ENCODE results near the gene MT1F.

The MT1F gene

DNA sequence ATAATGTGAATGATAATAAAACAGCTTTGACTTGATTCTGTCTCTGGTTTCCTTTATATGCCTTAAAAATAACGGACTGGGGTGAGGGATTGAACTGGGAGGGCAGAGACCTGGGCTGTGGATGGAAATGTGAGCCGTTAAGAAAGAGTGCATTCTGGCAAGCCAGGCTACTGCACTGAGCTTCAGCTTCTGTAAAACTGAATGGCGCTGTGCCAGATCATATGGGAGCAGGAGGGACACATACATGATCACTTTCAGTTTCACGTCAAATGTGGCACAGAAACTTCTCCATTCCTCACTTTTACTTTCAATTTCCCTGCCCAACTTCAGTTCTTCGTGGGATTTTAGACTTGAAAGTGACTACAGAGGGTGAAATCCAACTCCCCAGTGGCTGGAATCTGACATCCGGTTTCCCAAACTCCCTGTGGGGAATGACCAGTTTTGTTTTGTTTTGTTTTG is 48.3 kb upstream of the MT1F start:
- no peak for DNase-seq (ENCODE audit: low spot score)
- Histone ChIP-seq H3K79me1 (ENCODE audit: low read depth, low read length) (no peaks in the 10 kb centered on the region), H4K91ac (ENCODE audit: low read depth, low read length, poor library complexity) (no peak overlapping the region), H3K23ac (ENCODE audit: low read depth, low read length, poor library complexity) (no peak overlapping the region), H3K9ac (ENCODE audit: low read depth, low read length, poor library complexity) (no peak overlapping the region), H3K27me3 (ENCODE audit: control insufficient read depth in 3 of 3, insufficient read depth in 3 of 3, low read depth in 1 of 3, low read length in 3 of 3) (peaks cover 6 to 39% (median 31%) of the 10 kb centered on the region in 3 experiments), H3K36me3 (replicated peaks in 1 of 2; ENCODE audit: control insufficient read depth in 2 of 2, insufficient read depth in 2 of 2, low read length in 2 of 2) (no peaks in the 10 kb centered on the region), H3K18ac (ENCODE audit: low read length) (no peak overlapping the region), H3K4me1 (ENCODE audit: control insufficient read depth in 2 of 2, insufficient read depth in 1 of 2, low read depth in 1 of 2, low read length in 2 of 2) (peaks cover 16 to 22% of the 10 kb centered on the region in 2 donors), H3K14ac (ENCODE audit: low read length) (no peak overlapping the region), H2BK12ac (ENCODE audit: low read length) (no peak overlapping the region), H2BK120ac (ENCODE audit: low read depth, low read length) (no peak overlapping the region), H3K9me3 (replicated peaks in 1 of 2; ENCODE audit: control insufficient read depth in 2 of 2, insufficient read depth in 1 of 2, low read depth in 1 of 2, low read length in 2 of 2) (no peaks in the 10 kb centered on the region), H3K4me2 (ENCODE audit: insufficient read depth, low read length, poor library complexity, severe bottlenecking) (no peak overlapping the region), H3K4ac (ENCODE audit: low read length) (no peak overlapping the region), H3K27ac (replicated peaks; ENCODE audit: low read length) (no peak overlapping the region), H2AFZ (ENCODE audit: low read length) (peak overlapping the region; percentile 81), H2AK5ac (ENCODE audit: low read depth, low read length) (no peak overlapping the region), H2BK5ac (ENCODE audit: low read length) (no peak overlapping the region), H4K8ac (ENCODE audit: low read depth, low read length) (no peak overlapping the region), H2BK15ac (ENCODE audit: low read length) (no peak overlapping the region), H3K4me3 (ENCODE audit: low read length in 2 of 2) (peak overlapping the region in 1 of 2 donors; percentile 48)
- no CpG with 5 or more reads among the region's 6 CpGs for WGBS, 2 donors (ENCODE audit: extremely low coverage in 2 of 2, insufficient read length in 2 of 2, insufficient replicate concordance in 1 of 2)

DNA sequence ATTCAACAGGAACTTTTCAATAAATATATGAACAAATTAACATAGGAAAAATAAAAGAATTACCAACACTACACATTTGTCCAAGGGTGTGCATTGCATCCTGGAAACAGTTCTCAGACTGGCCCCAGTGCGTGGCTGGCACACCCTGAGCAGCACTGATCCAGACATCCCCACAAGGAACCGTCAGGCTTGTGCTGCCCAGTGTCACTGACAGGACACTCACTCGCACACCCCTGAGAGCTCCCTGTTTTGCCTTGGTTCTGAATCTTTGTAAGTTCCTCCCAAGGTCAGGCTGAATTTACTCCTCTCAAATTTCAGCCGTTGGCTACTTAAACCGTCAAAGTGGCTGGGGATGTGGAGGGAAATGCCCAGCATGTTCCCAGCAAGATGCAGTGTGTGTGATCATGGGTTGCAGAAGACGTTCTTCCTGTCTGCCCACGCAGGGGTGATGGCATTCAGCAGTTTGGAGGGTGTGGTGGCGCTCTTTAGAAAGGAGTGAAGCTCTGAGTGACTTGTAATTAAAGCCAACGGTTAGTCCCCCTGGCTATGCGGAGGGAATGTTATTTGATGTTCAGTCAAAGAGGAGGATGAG is 47.6 kb upstream of the MT1F start:
- Histone ChIP-seq H3K27me3 (ENCODE audit: control insufficient read depth in 3 of 3, insufficient read depth in 3 of 3, low read depth in 1 of 3, low read length in 3 of 3) (peaks cover 6 to 44% (median 36%) of the 10 kb centered on the region in 3 experiments), H3K79me1 (ENCODE audit: low read depth, low read length) (no peaks in the 10 kb centered on the region), H2AK5ac (ENCODE audit: low read depth, low read length) (no peak overlapping the region), H3K9me3 (replicated peaks in 1 of 2; ENCODE audit: control insufficient read depth in 2 of 2, insufficient read depth in 1 of 2, low read depth in 1 of 2, low read length in 2 of 2) (no peaks in the 10 kb centered on the region), H4K91ac (ENCODE audit: low read depth, low read length, poor library complexity) (no peak overlapping the region), H2BK120ac (ENCODE audit: low read depth, low read length) (no peak overlapping the region), H2BK15ac (ENCODE audit: low read length) (no peak overlapping the region), H2AFZ (ENCODE audit: low read length) (peak overlapping the region; percentile 81), H3K9ac (ENCODE audit: low read depth, low read length, poor library complexity) (peak overlapping the region; percentile 18), H3K4me2 (ENCODE audit: insufficient read depth, low read length, poor library complexity, severe bottlenecking) (no peak overlapping the region), H3K23ac (ENCODE audit: low read depth, low read length, poor library complexity) (peak overlapping the region; percentile 43), H3K4me1 (ENCODE audit: control insufficient read depth in 2 of 2, insufficient read depth in 1 of 2, low read depth in 1 of 2, low read length in 2 of 2) (peaks cover 16 to 22% of the 10 kb centered on the region in 2 donors), H2BK5ac (ENCODE audit: low read length) (no peak overlapping the region), H2BK12ac (ENCODE audit: low read length) (no peak overlapping the region), H3K36me3 (replicated peaks in 1 of 2; ENCODE audit: control insufficient read depth in 2 of 2, insufficient read depth in 2 of 2, low read length in 2 of 2) (no peaks in the 10 kb centered on the region), H3K4ac (ENCODE audit: low read length) (no peak overlapping the region), H3K14ac (ENCODE audit: low read length) (peak overlapping the region; percentile 50), H4K8ac (ENCODE audit: low read depth, low read length) (no peak overlapping the region), H3K27ac (replicated peaks; ENCODE audit: low read length) (no peak overlapping the region), H3K18ac (ENCODE audit: low read length) (peak overlapping the region; percentile 69), H3K4me3 (ENCODE audit: low read length in 2 of 2) (no peak overlapping the region)
- WGBS, 2 donors (ENCODE audit: extremely low coverage in 2 of 2, insufficient read length in 2 of 2, insufficient replicate concordance in 1 of 2) = no CpG with 5 or more reads among the region's 10 CpGs
- no peak for DNase-seq (ENCODE audit: low spot score)

DNA sequence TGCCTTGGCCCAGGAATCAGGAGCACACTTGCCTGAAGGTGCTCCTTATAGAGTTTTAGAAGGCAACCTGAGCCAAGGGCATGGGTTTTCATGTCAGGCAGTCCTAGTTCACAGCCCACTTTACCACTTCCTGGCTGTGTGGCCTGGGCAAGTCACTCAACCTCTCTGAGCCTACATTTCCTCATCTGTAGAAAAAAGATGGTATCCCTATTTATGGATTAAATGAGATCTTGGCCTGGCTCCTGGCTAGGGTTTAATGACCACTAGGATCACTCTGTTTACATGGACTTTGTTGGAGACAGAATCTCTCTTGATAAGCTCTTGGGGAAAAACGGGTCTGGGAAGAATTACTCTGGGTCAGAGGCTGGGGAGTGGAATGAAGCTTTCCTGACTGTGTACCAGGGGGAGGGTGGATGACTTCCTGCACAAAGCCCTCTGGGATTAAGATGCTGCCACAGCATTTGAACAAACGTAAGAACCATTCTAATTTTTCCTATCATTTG is 47.1 kb upstream of the MT1F start:
- Histone ChIP-seq H3K4me3 (ENCODE audit: low read length in 2 of 2) (no peak overlapping the region), H2AFZ (ENCODE audit: low read length) (peak overlapping the region; percentile 81), H3K4me1 (ENCODE audit: control insufficient read depth in 2 of 2, insufficient read depth in 1 of 2, low read depth in 1 of 2, low read length in 2 of 2) (peaks cover 16 to 22% of the 10 kb centered on the region in 2 donors), H3K9ac (ENCODE audit: low read depth, low read length, poor library complexity) (no peak overlapping the region), H2AK5ac (ENCODE audit: low read depth, low read length) (no peak overlapping the region), H3K9me3 (replicated peaks in 1 of 2; ENCODE audit: control insufficient read depth in 2 of 2, insufficient read depth in 1 of 2, low read depth in 1 of 2, low read length in 2 of 2) (no peaks in the 10 kb centered on the region), H3K36me3 (replicated peaks in 1 of 2; ENCODE audit: control insufficient read depth in 2 of 2, insufficient read depth in 2 of 2, low read length in 2 of 2) (no peaks in the 10 kb centered on the region), H3K27me3 (ENCODE audit: control insufficient read depth in 3 of 3, insufficient read depth in 3 of 3, low read depth in 1 of 3, low read length in 3 of 3) (peaks cover 6 to 45% (median 38%) of the 10 kb centered on the region in 3 experiments), H3K23ac (ENCODE audit: low read depth, low read length, poor library complexity) (peak overlapping the region; percentile 43), H3K27ac (replicated peaks; ENCODE audit: low read length) (no peak overlapping the region), H3K14ac (ENCODE audit: low read length) (no peak overlapping the region), H2BK120ac (ENCODE audit: low read depth, low read length) (no peak overlapping the region), H2BK12ac (ENCODE audit: low read length) (no peak overlapping the region), H3K4me2 (ENCODE audit: insufficient read depth, low read length, poor library complexity, severe bottlenecking) (no peak overlapping the region), H2BK5ac (ENCODE audit: low read length) (no peak overlapping the region), H4K91ac (ENCODE audit: low read depth, low read length, poor library complexity) (no peak overlapping the region), H2BK15ac (ENCODE audit: low read length) (no peak overlapping the region), H3K18ac (ENCODE audit: low read length) (no peak overlapping the region), H3K4ac (ENCODE audit: low read length) (no peak overlapping the region), H3K79me1 (ENCODE audit: low read depth, low read length) (no peaks in the 10 kb centered on the region), H4K8ac (ENCODE audit: low read depth, low read length) (no peak overlapping the region)
- DNase-seq (ENCODE audit: low spot score) = no peak
- no CpG with 5 or more reads among the region's 2 CpGs for WGBS, 2 donors (ENCODE audit: extremely low coverage in 2 of 2, insufficient read length in 2 of 2, insufficient replicate concordance in 1 of 2)

DNA sequence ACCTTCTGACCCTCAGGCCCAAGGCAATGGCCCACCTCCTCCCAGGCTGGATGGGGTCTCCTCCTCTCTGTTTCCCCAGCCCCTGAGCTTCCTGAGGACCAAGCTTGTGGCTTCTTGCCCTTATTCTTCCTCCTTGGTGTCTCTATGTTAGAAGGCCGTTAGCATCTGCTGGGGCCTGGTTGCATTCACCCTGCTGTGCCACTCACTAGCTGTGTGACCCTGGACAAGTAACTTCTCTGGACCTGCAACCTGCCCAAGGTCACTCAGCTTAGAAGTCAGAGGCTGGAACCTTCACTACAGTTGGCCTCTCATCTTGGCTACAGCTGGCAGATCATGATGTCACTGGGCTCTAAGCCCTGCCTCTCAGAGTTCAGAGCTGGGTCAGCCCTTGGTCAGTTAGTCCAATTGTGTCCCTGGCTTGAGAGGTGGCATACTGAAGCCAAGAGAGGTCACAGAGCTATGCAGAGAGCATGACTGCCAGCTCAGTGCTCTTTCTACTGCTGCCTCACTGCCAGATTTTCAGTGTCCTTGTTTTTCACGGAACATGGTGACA is 46.4 kb upstream of the MT1F start:
- H3K27ac ChIP-seq (replicated peaks; ENCODE audit: low read length) = no peak overlapping the region
- no CpG with 5 or more reads among the region's 2 CpGs for WGBS, 2 donors (ENCODE audit: extremely low coverage in 2 of 2, insufficient read length in 2 of 2, insufficient replicate concordance in 1 of 2)
- H3K23ac ChIP-seq (ENCODE audit: low read depth, low read length, poor library complexity) = no peak overlapping the region

More for the DNA sequence above, 46.4 kb upstream of the MT1F start:
- Histone ChIP-seq H3K4me2 (ENCODE audit: insufficient read depth, low read length, poor library complexity, severe bottlenecking) (no peak overlapping the region), H3K4ac (ENCODE audit: low read length) (no peak overlapping the region), H4K91ac (ENCODE audit: low read depth, low read length, poor library complexity) (no peak overlapping the region), H2BK5ac (ENCODE audit: low read length) (no peak overlapping the region), H3K27me3 (ENCODE audit: control insufficient read depth in 3 of 3, insufficient read depth in 3 of 3, low read depth in 1 of 3, low read length in 3 of 3) (peaks cover 6 to 51% (median 40%) of the 10 kb centered on the region in 3 experiments), H3K79me1 (ENCODE audit: low read depth, low read length) (no peaks in the 10 kb centered on the region), H3K9ac (ENCODE audit: low read depth, low read length, poor library complexity) (no peak overlapping the region), H3K18ac (ENCODE audit: low read length) (no peak overlapping the region), H3K4me3 (ENCODE audit: low read length in 2 of 2) (no peak overlapping the region), H3K4me1 (ENCODE audit: control insufficient read depth in 2 of 2, insufficient read depth in 1 of 2, low read depth in 1 of 2, low read length in 2 of 2) (peaks cover 16 to 22% of the 10 kb centered on the region in 2 donors), H2AFZ (ENCODE audit: low read length) (no peak overlapping the region), H4K8ac (ENCODE audit: low read depth, low read length) (no peak overlapping the region), H2BK120ac (ENCODE audit: low read depth, low read length) (no peak overlapping the region), H2BK15ac (ENCODE audit: low read length) (no peak overlapping the region), H2AK5ac (ENCODE audit: low read depth, low read length) (no peak overlapping the region), H2BK12ac (ENCODE audit: low read length) (no peak overlapping the region), H3K9me3 (replicated peaks in 1 of 2; ENCODE audit: control insufficient read depth in 2 of 2, insufficient read depth in 1 of 2, low read depth in 1 of 2, low read length in 2 of 2) (peaks cover 0 to 2% of the 10 kb centered on the region in 2 donors), H3K14ac (ENCODE audit: low read length) (no peak overlapping the region), H3K36me3 (replicated peaks in 1 of 2; ENCODE audit: control insufficient read depth in 2 of 2, insufficient read depth in 2 of 2, low read length in 2 of 2) (no peaks in the 10 kb centered on the region)
- DNase-seq (ENCODE audit: low spot score) = no peak

All from neuronal stem cell (in vitro differentiated cells).